Measurements from ENCODE around the gene RUBCNL.

DNA sequence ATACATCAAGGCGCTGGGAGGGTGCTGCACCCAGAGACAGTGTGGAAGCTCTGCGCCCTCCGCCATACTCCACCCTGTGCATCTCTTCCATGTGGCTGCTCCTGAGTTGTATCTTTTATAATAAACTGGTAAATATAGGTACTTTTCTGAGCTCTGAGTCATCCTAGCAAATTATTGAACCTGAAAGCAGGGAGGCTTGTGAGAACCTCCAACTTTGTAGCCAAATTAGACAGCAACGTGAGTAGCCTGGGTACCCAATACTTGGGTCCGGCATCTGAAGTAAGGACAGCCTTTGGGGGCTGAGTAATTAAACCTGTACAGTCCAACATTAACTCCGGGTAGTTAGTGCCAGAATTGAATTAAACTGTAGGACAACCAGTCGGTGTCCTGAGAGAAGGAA is 57.4 kb downstream of the RUBCNL start:
- TF ChIP-seq EZH2 (IDR thresholded peaks at IDR 0.05) (no peak), POLR2AphosphoS5 (IDR thresholded peaks at IDR 0.05; ENCODE audit: borderline replicate concordance, low read depth, low read length) (no peak)
